GM19397 (cell line): ENCODE measurements around the gene SLC6A6.
"Not testable (repeated sequence)": the region's sequence is repeated elsewhere in the genome, so short reads cannot be mapped to it uniquely, and the experiment has no call there.

Source experiments
- ATAC-seq: cut with Tn5 transposase; IDR thresholded peaks from one replicate; pipeline ENCODE4 v1.9.1; 2021; ENCODE audit warnings: mild to moderate bottlenecking, moderate library complexity; ENCODE audit not compliant: unreplicated experiment

The SLC6A6 gene

DNA sequence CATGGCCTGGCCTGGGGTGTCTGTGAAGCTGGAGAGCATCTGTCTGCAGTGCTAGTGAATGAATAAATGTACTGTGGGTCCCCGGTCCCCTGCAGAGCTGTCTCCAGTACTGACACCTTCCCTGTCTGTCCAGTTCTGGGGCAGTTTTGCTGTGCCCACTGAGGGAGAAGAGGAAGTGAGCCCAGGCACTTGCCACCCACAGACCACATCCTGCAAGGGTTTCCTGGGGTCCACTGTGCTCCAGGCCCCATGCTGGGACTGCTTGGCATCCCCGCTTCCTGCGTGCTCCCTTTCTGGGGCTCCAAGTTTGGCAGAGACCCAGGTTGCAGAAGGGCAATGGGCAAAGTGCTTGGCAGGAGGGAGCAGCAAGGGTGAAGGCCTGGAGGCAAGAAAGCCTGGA lies 4.9 kb upstream of the SLC6A6 start:
- no peak for ATAC-seq

DNA sequence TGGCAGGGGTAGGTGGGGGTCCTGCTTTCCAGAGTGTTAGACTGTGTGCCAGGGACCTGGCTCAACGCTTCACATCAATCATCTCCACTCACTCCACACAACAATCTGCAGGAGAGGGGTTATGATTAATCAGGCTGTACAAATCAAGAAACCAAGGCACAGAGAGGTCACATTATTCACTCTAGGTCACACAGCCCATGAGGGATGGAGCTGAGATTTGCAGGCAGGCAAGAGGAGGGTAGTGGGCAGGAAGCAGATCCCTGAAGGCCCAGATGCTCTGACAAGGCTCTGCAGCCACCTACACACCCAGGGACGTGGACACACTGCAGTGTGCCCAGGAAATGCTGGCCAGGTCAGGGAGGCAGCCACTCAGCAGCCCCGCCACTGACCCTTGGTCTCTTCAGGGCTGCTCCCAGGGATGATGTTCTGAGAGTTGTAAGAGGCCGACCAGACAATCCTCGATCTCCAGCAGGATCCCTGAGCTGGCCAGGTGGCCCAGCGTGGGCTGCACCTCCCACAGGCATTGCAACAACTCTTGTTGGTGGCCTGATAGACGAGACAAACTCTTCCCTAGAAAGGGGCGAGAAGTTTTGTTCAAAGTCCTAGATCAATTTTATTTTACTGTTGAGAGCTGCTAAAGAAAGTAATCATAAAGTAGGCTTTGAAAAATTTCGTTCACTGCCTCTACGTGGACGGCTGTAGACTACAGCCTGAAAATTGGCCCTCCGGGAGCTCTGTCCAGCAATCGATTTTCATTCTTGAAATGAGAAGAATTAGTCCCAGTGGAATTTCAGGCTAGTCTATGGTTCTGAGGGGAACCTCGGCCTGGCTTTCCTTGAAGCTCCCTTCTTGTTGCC lies 4.2 kb upstream of the SLC6A6 start:
- ATAC-seq, result no peak

- no peak for ATAC-seq
Observed at GRCh38 chr3:14398797-14399106, 3.7 kb upstream of the SLC6A6 start.

DNA sequence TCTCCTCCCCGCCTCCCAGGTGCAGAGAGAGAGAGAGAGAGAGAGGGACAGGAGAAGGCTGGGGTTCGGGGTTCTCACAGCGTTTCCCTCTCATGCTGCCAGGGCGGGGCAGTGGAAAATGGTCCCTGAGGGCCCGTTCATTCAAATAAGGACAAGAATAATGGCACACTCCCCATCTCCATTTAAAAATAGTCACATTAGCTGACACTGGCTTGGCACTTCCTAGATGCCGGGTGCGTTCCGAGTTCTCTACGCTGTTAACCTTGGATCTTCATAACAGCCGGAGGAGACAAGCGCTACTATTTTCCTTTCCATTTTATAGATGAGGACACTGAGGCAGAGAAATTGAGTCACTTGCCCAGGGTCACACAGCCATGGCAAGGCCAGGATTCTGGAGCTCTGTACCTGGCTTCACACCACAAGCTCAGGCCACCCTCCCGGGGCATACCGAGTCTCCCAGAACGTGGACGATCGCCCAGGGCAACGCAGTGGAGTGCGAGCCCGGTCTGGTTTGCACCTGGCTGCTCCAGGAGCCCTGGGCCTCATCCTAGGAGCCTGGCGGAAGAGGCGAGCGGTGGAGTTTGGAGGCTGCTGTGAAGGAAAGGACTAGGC lies 608 bp upstream of the SLC6A6 start:
- no peak for ATAC-seq

GRCh38 chr3:14403619-14404155 lies 1.3 kb downstream of the SLC6A6 start:
- ATAC-seq, result no peak

GRCh38 chr3:14404186-14404585 lies 1.8 kb downstream of the SLC6A6 start:
- ATAC-seq, result no peak

- no peak for ATAC-seq
Observed at GRCh38 chr3:14404631-14405359, 2.4 kb downstream of the SLC6A6 start.

GRCh38 chr3:14405360-14406238 lies 3.2 kb downstream of the SLC6A6 start:
- ATAC-seq, result no peak

DNA sequence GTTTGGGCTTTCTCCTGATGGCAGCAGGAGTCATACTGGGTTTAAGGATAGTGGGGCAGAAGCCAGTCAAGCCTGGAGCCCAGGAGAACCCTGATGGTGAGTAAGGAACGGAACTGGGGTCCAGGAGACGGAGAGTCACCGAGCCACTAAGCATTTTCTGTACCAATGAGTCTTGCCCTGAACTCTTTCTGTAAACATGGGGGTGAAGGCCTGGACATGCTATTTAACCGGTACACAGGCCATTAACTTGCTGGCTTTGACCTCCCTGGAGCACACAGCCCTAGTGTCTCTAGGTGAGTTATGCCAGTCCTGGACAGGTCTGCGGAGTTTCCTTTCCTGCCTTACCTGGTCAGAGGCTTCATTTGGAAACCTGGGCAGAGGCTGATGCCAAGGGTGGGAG lies 3.9 kb downstream of the SLC6A6 start:
- ATAC-seq, result no peak

- ATAC-seq, result no peak
Observed at GRCh38 chr3:14406766-14407165, 4.4 kb downstream of the SLC6A6 start.

- ATAC-seq, result no peak
Observed at GRCh38 chr3:14407203-14407602, 4.8 kb downstream of the SLC6A6 start.

DNA sequence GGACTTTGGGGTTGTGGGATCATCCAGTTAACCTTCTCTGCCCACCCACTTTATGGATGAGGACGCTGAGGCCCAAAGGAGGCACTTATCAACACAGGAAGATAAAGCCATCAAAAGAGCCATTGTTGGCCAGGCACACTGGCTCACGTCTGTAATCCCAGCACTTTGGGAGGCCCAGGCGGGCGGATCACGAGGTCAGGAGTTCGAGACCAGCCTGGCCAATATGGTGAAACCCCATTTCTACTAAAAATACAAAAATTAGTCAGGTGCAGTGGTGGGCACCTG lies 7.3 kb downstream of the SLC6A6 start:
- not testable (repeated sequence) for ATAC-seq

DNA sequence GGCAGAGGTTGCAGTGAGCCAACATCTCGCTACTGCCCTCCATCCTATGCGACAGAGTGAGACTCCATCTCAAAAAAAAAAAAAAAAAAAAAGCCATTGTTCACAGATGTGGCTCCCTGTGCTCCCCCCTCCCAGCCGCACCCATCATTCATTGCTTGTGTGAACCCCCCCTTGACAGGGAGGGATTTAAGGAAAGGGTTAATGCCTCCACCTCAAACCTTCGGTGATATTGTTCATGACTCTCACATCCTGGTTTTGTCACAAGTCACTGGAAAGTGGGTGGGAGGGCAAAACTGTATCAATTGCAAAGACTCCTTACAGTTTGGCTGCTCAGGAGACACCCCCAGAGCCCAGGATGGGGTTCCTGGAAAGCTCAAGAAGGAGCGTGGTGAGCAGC lies 7.7 kb downstream of the SLC6A6 start:
- ATAC-seq, result no peak

DNA sequence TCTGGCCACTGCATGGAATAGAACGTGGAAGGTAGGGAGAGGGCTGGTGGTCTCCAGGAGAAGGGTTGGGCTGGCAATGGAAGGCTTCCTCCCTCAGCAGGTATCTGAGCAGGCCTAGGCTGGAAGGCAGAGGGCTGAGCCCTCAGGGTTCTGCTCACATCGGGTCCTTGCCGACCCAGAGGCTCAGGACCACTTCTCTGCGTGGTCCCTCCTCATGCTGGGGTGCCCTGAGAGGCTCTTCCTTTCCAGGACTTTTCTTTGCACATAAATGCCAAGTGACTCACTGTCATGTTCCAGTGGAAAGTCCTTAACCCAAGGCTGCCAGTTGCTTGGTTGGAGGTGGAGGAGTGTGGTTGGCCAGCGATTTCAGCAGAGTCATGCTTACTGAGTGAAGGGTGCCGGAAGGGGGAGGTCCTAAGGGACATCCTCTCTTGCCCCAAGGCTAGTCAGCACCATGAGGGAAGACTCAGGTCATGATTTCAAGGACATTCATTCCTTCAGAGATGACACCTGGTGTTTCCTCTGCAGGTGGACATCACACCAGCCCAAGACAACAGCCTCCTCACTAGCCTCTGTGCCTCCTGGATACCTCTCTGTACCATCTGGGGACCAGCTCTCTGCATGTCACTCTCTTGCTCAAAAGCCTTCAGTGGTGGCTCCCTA lies 8.2 kb downstream of the SLC6A6 start:
- ATAC-seq, result no peak

GRCh38 chr3:14411166-14411526 lies 8.7 kb downstream of the SLC6A6 start:
- ATAC-seq, result no peak

DNA sequence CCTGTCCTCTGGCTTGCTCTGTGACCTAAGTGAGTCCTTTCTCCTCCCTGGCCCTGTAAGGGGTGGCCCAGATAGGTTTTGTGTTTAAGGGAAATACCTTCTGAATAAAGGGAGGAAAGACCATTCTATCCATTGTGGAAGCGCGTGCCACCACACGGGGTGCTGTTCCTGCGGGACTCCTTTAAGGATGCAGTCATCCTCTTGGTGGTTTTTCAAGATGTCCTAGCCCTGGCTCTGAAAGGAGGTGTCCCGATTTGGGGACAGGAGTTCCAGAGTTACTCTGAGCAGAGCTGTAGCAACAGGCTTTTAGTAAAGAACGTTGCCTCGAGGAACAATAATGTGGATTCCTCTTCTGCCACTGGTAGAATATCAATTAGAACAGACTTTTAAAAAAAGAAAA lies 9.6 kb downstream of the SLC6A6 start:
- no peak for ATAC-seq

GRCh38 chr3:14412831-14413380 lies 10.5 kb downstream of the SLC6A6 start:
- no peak for ATAC-seq

DNA sequence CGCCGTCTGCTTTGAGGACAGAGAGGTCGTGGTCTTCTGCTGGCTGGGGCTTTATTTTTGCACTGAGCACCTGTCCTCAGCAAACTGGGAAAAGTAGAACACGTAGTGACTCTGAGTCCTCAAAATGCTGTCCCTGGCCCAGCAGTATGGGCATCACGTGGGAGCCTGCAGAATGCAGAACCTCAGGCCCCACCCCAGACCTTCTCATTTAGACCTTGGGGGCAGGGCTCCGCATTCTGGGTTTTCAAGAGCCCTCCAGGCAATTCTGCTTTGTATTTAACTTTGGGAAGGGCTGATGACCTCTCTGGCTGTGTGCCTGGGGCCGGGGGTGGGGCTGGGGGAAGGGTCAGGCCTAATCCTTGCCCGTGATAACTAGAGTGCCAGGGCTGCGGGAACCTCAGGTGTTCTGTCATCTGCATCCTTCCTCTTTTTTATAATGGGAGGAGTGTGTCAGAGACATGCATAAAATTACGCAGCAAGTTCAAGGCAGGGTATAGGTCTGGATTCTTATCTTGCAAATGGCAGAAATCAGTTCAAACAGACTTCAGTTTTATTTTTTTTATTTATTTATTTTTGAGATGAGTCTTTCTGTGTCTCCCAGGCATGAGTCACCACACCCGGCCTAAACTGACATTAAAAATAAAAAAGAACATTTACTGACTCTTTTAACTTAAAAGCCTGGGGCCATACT lies 11.1 kb downstream of the SLC6A6 start:
- ATAC-seq, result no peak

- ATAC-seq, result no peak
Observed at GRCh38 chr3:14414846-14415464, 12.5 kb downstream of the SLC6A6 start.
